ENCODE measurements around the gene RIPOR2.

The RIPOR2 gene

DNA sequence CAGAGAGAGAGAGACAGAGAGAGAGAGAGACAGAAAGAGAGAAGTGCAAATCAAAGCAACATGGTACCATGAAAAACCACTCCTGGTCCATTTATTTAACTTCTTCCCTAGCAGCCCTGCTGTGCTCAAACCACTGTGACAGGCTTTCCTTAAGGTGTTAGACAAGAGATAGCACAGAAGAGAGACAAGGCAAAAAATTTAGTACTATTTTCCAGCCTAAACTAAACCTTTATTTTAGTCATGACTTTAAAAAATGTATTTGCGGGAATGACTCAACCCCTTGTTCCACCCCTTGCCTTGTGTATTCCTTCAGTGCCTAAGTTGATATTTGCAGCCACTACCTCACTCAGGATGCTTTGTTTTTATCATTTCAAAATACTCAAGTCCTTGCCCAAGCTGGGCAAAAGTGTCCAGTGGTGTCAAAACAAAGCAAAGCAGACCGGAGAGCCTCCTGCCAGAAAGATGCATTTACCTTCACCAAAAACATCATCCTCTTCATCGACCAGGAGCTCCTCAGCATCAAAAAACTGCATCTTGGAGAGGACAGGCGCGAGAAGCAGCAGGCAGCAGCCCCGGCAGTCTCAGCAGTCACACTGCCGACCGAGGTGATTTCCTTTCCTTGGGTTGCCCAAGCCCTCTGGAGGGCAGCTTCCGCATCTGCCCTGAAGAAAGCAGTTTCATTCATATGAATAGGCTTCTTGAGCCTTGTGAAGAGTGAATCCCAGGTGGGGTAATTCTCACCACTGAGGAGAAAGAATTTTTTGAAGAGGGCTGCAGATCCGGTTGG lies at the start of gene RIPOR2:
TSS of gene RIPOR2 (minus strand) at position 595 of the 787 bp plus-strand sequence. CDS start at position 533, 62 bp downstream.
- no peak for DNase-seq (ENCODE audit: low spot score)

DNA sequence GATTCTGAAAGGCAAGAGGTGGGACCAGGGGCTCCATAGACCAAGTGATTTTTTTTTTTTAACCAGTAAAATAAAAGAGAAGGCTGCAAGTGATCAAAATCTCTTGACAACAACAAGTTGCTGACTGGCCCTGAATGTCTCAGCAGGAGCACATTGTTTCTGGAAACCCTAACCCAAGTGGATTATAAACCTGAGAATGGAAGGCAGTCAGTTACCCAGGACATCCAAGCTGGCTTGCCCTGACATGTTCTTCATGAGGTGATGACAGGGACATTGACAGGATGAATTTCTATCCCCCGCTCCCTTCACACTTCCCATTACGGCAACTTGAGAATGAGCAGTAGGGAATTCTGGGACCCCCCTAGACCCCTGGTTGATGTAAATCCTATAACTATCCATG lies 49.6 kb upstream of the RIPOR2 start:
- DNase-seq (ENCODE audit: low spot score), result no peak

DNA sequence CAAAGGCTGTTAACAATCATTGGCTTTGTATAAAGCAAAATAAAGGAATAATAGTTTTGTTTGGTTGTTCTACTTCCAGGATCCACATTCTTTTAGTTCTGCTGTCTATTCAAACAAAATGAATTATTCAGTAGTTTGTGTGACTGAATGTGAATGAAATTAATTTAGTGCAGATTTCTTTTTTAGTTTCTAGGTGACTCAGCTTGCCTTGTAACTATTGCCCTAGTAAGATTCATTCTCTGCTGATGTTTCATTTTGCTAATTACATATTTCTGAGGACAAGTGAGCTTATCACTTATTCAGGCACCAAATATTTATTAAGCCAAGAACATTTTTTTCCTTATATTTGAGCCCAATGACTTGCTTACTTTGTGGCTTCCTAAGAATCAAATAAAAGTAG lies 46.5 kb upstream of the RIPOR2 start:
- DNase-seq (ENCODE audit: low spot score), result no peak

DNA sequence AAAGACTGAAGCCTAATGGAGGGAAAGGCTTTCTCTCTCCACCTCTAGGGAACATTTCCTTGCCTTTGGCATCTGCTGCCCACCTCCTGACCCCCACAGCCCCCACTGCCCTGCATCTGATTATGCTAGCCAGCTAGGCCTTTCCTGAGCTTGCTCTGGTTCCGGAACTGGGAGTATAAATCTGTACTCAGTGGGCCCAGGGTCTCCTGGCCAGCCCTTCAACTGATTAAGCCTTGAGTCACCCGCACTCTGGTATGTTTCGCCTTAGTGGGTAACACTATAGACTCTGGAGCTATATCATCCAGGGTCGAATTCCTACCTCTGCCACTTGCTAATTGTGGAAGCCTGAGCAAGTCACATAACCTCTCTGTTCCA lies 45.6 kb upstream of the RIPOR2 start:
- no peak for DNase-seq (ENCODE audit: low spot score)

GRCh38 chr6:24980507-24981385 lies 45.0 kb upstream of the RIPOR2 start:
- no peak for DNase-seq (ENCODE audit: low spot score)

DNA sequence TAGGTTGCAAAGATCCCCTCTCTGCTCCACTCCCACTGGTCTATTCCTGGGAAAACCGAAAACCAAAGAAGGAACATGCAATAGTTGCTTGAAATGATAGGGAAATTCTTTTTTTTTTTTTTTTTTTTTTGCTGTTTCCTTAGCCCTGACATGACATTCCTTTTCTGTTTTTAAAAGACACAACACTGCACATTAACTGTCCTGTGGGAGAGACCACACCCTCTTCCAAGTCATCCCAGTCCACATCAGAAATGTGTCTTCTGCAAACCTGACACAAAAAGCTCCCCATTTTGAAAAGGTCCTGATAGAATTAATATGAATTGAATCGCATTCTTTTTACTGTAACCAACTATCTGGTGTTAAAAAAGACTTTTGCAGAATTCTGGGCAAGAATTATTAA lies 43.4 kb upstream of the RIPOR2 start:
- no peak for DNase-seq (ENCODE audit: low spot score)

- no peak for DNase-seq (ENCODE audit: low spot score)
These were observed 38.7 kb upstream of the RIPOR2 start for GRCh38 chr6:24974182-24975171.

GRCh38 chr6:24972311-24972958 lies 36.7 kb upstream of the RIPOR2 start:
- DNase-seq (ENCODE audit: low spot score), result no peak

DNA sequence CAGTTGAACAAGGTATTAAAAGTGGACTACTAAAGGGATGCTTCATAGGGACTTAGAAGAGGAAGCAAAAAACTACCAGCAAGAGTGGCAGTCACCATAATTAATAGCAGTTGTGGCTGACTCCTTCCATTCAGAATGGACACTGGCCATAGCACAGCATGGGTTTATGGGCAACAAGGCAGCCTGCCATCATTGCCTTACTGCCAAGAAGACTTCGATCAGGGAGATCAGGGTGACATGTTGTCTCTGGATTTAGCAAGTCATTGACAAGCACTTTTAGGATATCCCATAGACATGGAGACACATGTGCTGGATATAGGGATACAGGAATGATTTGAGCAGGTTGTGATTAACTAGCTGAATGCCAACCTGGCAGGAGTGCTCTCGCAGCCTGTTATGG lies 35.3 kb upstream of the RIPOR2 start:
- no peak for DNase-seq (ENCODE audit: low spot score)

DNA sequence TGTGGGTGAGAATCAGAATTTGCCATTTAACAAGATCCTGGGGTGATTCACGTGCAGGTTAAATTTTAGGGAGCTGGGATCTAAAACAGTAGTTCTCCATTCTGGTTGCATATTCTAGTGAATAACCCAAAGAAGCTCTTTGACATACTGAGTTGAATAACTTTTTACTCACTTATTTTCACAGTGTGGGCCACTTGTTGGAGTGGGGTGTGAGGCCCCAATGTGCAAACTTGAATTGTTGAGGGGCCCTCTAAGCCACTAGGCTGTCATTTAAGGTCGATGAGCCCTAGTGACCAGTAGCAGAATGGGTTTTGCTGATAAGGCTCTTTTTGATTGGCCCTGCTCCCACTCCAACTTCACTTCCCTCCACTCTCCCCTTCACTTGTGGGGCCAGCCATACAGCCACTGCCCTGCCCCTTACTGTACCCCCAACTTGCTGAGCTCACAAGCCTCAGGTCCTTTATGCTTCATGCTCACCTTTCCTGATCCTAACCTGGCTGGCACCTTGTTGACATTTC lies 33.6 kb upstream of the RIPOR2 start:
- no peak for DNase-seq (ENCODE audit: low spot score)

- no peak for DNase-seq (ENCODE audit: low spot score)
These were observed 33.0 kb upstream of the RIPOR2 start for GRCh38 chr6:24968783-24969182.

- DNase-seq (ENCODE audit: low spot score), result no peak
These were observed 31.5 kb upstream of the RIPOR2 start for GRCh38 chr6:24967211-24967610.

GRCh38 chr6:24966381-24966780 lies 30.6 kb upstream of the RIPOR2 start:
- DNase-seq (ENCODE audit: low spot score), result no peak

- no peak for DNase-seq (ENCODE audit: low spot score)
These were observed 28.3 kb upstream of the RIPOR2 start for GRCh38 chr6:24963887-24964570.

- DNase-seq (ENCODE audit: low spot score), result no peak
These were observed 27.6 kb upstream of the RIPOR2 start for GRCh38 chr6:24963339-24963738.

- no peak for DNase-seq (ENCODE audit: low spot score)
These were observed 26.1 kb upstream of the RIPOR2 start for GRCh38 chr6:24961852-24962251.

GRCh38 chr6:24960991-24961475 lies 25.3 kb upstream of the RIPOR2 start:
- DNase-seq (ENCODE audit: low spot score), result no peak

GRCh38 chr6:24959319-24959718 lies 23.6 kb upstream of the RIPOR2 start:
- DNase-seq (ENCODE audit: low spot score), result no peak

- no peak for DNase-seq (ENCODE audit: low spot score)
These were observed 21.4 kb upstream of the RIPOR2 start for GRCh38 chr6:24957199-24957598.

GRCh38 chr6:24953726-24954125 lies 18.0 kb upstream of the RIPOR2 start:
- no peak for DNase-seq (ENCODE audit: low spot score)
